K562 (cell line): ENCODE results near the gene SGMS1. TPM values are rescaled to one million over a fixed set of nuclear protein-coding genes. Genes with fewer than 3 reads are reported as not detected.

Experiments used
- ARNT ChIP-seq, 2 experiments: fragments of 450-650 bp; IDR thresholded peaks; 2 replicates each; pipeline ENCODE4 v1.6.1; 2016; ENCODE audit warnings: mild to moderate bottlenecking in 1 of 2
- E2F8 ChIP-seq: fragments of 450-650 bp; IDR thresholded peaks from 2 replicates; pipeline ENCODE4 v1.7.1; 2018; ENCODE audit warnings: mild to moderate bottlenecking, low read depth; ENCODE audit not compliant: partially characterized antibody
- FOXK2 ChIP-seq, 2 experiments: fragments of 450-650 bp; IDR thresholded peaks in 1 of 2; conservative IDR thresholded peaks in 1 of 2; 2 replicates each; pipeline ENCODE4 v1.6.1; 2016; ENCODE audit warnings: low read depth in 2 of 2, mild to moderate bottlenecking in 1 of 2
- GMEB1 ChIP-seq: fragments of 250-450 bp; sonication (Bioruptor Pico); IDR thresholded peaks from 2 replicates; pipeline ENCODE4 v1.4.0; 2020; ENCODE audit warnings: mild to moderate bottlenecking
- GTF3C2 ChIP-seq: IDR thresholded peaks from 3 replicates; pipeline ENCODE4 v1.6.1; 2011; ENCODE audit warnings: borderline replicate concordance, mild to moderate bottlenecking, moderate library complexity; ENCODE audit not compliant: insufficient read length; ENCODE audit errors: extremely low read depth
- HMBOX1 ChIP-seq: sonication (generic); IDR thresholded peaks from 2 replicates; pipeline ENCODE4 v1.6.1; 2016
- KAT2B ChIP-seq: IDR thresholded peaks from one replicate; pipeline ENCODE4 v1.6.1; 2012; ENCODE audit warnings: low read depth, mild to moderate bottlenecking, control low read depth, inconsistent platforms, low read length, moderate library complexity
- KAT7 ChIP-seq: sonication (generic); formaldehyde crosslinking; IDR thresholded peaks from 2 replicates; pipeline ENCODE4 v1.8.0; 2022; ENCODE audit warnings: missing genetic modification reagents, mild to moderate bottlenecking, borderline replicate concordance
- MCM5 ChIP-seq: fragments of 450-650 bp; IDR thresholded peaks from 2 replicates; pipeline ENCODE4 v1.6.1; 2016; ENCODE audit warnings: low read depth
- PTRF ChIP-seq: fragments of 450-650 bp; IDR thresholded peaks from 2 replicates; pipeline ENCODE4 v1.6.1; 2016; ENCODE audit warnings: mild to moderate bottlenecking, missing genetic modification characterization, missing compliant biosample characterization
- RBM39 ChIP-seq: fragments of 200-400 bp; formaldehyde crosslinking; optimal IDR thresholded peaks from 2 replicates; pipeline ENCODE3; 2018; ENCODE audit warnings: low read depth, low read length
- TFAM ChIP-seq: fragments of 250-450 bp; sonication (Bioruptor Pico); conservative IDR thresholded peaks from 2 replicates; pipeline ENCODE4 v1.5.0; 2021; ENCODE audit warnings: mild to moderate bottlenecking, moderate library complexity
- TSHZ1 ChIP-seq: fragments of 250-450 bp; sonication (Bioruptor Pico); IDR thresholded peaks from 2 replicates; pipeline ENCODE4 v1.4.0; 2020; ENCODE audit warnings: mild to moderate bottlenecking, moderate library complexity
- polyA plus RNA-seq, 8 experiments: library from polyadenylated mRNA; depleted of rRNA in 4 of 8; stranded (reverse) in 5 of 8; unstranded in 3 of 8; fragments of >200 nt; fragmentation: Nextera tagmentation in 2 of 8; fragmentation: Illumina TruSeq in 1 of 8; extraction: Ambion mirVana in 2 of 8; extraction: Trizol in 1 of 8; gene quantifications; 2 replicates each; pipeline versions ENCODE4 v1.2.1 to v1.2.3, GENCODE V29; 2011 to 2014; ENCODE audit warnings: inconsistent platforms in 1 of 8, missing spikeins in 1 of 8
- total RNA-seq, 7 experiments: library from RNA; depleted of rRNA in 6 of 7; stranded (reverse); fragments of >200 nt in 6 of 7; fragmentation: Illumina TruSeq in 2 of 7; extraction: Trizol in 2 of 7; gene quantifications; 2 replicates each; pipeline versions ENCODE4 v1.2.1 to v1.2.3, GENCODE V29; 2011 to 2021; ENCODE audit warnings: low replicate concordance in 1 of 7

SGMS1 gene
- total and polyA plus RNA-seq, 9 of the 15 experiments (the other 6 are each of a cell fraction or from before 2014, with no cell fraction given), result 22.6 to 232 (median 82.2) TPM

GRCh38 chr10:50624413-50624865, 683 bp upstream of the SGMS1 start (continued):
- TF ChIP-seq HMBOX1, result no peak
- no peak for TF ChIP-seq RBM39
- TF ChIP-seq TSHZ1 (CRISPR knock-in tag), result no peak
- TF ChIP-seq PTRF, result no peak
- TF ChIP-seq MCM5, result no peak
- TF ChIP-seq GMEB1 (CRISPR knock-in tag), result peak; percentile 54
- TF ChIP-seq KAT7 (CRISPR knock-in tag), result no peak; the same call in 1 of the 2 replicates
- peak in 1 of 2 experiments; percentile 10; a peak in 2 of 4 replicates for TF ChIP-seq FOXK2 (conservative IDR thresholded peaks at IDR 0.05 in 1 of 2, IDR thresholded peaks at IDR 0.05 in 1 of 2; ENCODE audit: low read depth in 2 of 2)
- TF ChIP-seq KAT2B, result no peak
- TF ChIP-seq E2F8, result no peak
- TF ChIP-seq ARNT (IDR thresholded peaks at IDR 0.05), result peak in 1 of 2 experiments; percentile 60; a peak in 1 of 4 replicates
- TF ChIP-seq GTF3C2, result no peak
- TF ChIP-seq TFAM (CRISPR knock-in tag), result no peak
